ENCODE data around the gene TTC13. TPM values are rescaled to one million over a fixed set of nuclear protein-coding genes. Genes with fewer than 3 reads are reported as not detected.
"Not testable (repeated sequence)": the region's sequence is repeated elsewhere in the genome, so short reads cannot be mapped to it uniquely, and the experiment has no call there.

Gene TTC13
- total and polyA plus RNA-seq, 12 donors: 4.3 to 9.5 (median 7.3) TPM

GRCh38 chr1:231026576-231026975 lies 47.9 kb upstream of the TTC13 start:
- Histone ChIP-seq H3K4me1 (peaks cover 0 to 23% (median 10%) of the 10 kb centered on the region in 9 donors), H3K27me3 (peaks cover 0 to 4% (median 0%) of the 10 kb centered on the region in 7 donors), H3K4me3 (no peak overlapping the region), H3K9me3 (no peaks in the 10 kb centered on the region), H3K27ac (no peak overlapping the region), H3K36me3 (no peaks in the 10 kb centered on the region)
- TF ChIP-seq CTCF (IDR thresholded peaks at IDR 0.05): no peak
- ATAC-seq (no peak), DNase-seq (no peak)
- intact Hi-C loops (cut with DNase I): no loop called here
- WGBS, 2 donors: 78 to 85% methylated on average over 6 of the region's 6 CpGs

GRCh38 chr1:231023150-231023549 lies 44.5 kb upstream of the TTC13 start:
- 91 to 93% methylated on average over 9 of the region's 9 CpGs for WGBS, 2 donors
- Histone ChIP-seq H3K27ac (no peak overlapping the region), H3K27me3 (no peaks in the 10 kb centered on the region), H3K4me3 (no peak overlapping the region), H3K36me3 (peaks cover 0 to 15% (median 4%) of the 10 kb centered on the region in 9 donors), H3K4me1 (peaks cover 2 to 29% (median 8%) of the 10 kb centered on the region in 9 donors), H3K9me3 (no peaks in the 10 kb centered on the region)
- no peak for TF ChIP-seq CTCF (IDR thresholded peaks at IDR 0.05)
- no peak for ATAC-seq
- intact Hi-C loops (cut with DNase I): no loop called here
- no peak for DNase-seq

DNA sequence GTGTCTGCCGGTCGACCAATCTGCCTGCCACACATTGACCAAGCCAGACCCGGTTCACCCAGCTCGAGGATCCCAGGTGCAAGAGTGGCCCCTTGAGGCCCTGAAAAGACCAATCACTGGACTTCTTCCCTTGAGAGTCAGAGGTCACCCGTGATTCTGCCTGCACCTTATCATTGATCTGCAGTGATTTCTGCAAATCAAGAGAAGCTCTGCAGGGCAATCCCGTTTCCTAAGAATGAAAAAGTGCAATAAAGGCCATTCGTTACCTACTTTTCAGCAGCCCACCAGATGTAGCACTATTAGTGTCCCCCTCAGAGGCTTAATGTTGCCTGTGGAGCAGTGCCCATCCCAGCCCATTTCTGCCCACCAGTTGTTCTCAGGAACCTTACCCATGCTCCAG lies 43.9 kb upstream of the TTC13 start:
- intact Hi-C loops (cut with DNase I); H3K9me3 ChIP-seq; DNase-seq; H3K4me3 ChIP-seq; ATAC-seq; H3K27me3 ChIP-seq; H3K27ac ChIP-seq: not testable (repeated sequence)
- peaks cover 0 to 18% (median 4%) of the 10 kb centered on the region in 9 donors for H3K36me3 ChIP-seq
- peaks cover 2 to 26% (median 8%) of the 10 kb centered on the region in 9 donors for H3K4me1 ChIP-seq
- 89 to 94% methylated on average over 7 of the region's 7 CpGs for WGBS, 2 donors

DNA sequence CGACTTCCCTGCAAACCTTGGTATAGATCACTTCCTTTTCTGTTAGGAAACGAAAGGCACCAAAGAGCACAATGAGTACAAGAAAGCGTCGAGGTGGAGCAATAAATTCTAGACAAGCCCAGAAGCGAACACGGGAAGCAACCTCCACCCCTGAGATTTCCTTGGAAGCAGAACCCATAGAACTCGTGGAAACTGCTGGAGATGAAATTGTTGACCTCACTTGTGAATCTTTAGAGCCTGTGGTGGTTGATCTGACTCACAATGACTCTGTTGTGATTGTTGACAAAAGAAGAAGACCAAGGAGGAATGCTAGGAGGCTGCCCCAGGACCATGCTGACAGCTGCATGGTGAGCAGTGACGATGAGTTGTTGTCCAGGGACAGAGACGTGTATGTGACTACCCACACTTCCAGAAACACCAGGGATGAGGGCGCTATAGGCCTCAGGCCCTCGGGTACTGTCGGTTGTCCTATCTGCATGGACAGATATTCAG lies 42.9 kb upstream of the TTC13 start:
- intact Hi-C loops (cut with DNase I): no loop called here
- peak in 7 of 8 donors; percentile 38 to 79 (median 69) for ATAC-seq
- peak overlapping the region in 5 of 10 donors; percentile 37 to 60 (median 53) for H3K27ac ChIP-seq

More for the DNA sequence above, 42.9 kb upstream of the TTC13 start:
- Histone ChIP-seq H3K4me1 (peaks cover 2 to 26% (median 8%) of the 10 kb centered on the region in 9 donors), H3K9me3 (no peaks in the 10 kb centered on the region), H3K36me3 (peaks cover 0 to 28% (median 4%) of the 10 kb centered on the region in 9 donors), H3K27me3 (no peaks in the 10 kb centered on the region), H3K4me3 (no peak overlapping the region)
- no peak for TF ChIP-seq CTCF (IDR thresholded peaks at IDR 0.05)
- no peak for DNase-seq
- 71 to 75% methylated on average over 12 of the region's 12 CpGs for WGBS, 2 donors

Data from heart right ventricle (tissue), 16 donors.